Measurements from ENCODE around the gene CDCP1. TPM values are rescaled to one million over a fixed set of nuclear protein-coding genes. Genes with fewer than 3 reads are reported as not detected.

The CDCP1 gene
- total RNA-seq, 1 donor, result 32.8 TPM

DNA sequence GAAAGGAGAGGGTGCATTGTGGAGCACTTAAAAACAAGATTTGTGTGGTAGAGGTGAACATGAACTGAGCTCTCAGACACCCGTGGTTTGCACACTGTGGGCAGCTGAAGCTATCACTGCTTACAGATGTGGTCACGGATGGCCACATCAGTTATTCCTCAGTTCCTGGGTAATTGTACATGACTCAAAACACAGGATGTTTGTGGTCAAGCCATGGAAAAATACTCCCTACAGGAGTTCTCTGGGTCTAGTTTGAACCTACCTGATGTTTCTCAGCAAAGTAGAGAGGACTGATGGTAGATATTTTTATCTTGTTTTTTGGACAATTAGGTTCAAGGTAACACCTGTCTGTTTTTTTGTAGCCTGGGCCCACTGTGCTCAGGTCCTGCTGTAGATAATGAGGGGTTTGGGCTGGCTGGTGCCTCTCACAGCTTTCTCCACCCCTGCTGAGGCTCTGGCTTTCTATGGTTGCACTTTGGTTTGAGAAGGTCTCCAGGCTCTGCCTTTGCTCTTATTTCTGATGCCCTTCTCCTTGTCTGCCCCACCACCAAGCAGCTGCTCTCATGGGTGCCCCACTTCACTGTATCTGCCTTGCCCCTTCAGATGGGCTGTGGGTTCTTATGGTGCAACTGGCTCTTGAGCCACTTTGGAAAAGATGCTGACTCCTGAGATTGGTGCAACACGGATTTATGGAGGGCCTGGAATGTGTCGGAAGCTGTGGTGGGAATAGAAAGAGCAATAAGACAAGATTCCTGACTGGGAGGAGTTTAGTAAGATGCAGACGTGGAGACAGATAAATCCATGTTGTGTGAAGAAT is 40.1 kb downstream of the CDCP1 start:
- TF ChIP-seq, protein P1, sequence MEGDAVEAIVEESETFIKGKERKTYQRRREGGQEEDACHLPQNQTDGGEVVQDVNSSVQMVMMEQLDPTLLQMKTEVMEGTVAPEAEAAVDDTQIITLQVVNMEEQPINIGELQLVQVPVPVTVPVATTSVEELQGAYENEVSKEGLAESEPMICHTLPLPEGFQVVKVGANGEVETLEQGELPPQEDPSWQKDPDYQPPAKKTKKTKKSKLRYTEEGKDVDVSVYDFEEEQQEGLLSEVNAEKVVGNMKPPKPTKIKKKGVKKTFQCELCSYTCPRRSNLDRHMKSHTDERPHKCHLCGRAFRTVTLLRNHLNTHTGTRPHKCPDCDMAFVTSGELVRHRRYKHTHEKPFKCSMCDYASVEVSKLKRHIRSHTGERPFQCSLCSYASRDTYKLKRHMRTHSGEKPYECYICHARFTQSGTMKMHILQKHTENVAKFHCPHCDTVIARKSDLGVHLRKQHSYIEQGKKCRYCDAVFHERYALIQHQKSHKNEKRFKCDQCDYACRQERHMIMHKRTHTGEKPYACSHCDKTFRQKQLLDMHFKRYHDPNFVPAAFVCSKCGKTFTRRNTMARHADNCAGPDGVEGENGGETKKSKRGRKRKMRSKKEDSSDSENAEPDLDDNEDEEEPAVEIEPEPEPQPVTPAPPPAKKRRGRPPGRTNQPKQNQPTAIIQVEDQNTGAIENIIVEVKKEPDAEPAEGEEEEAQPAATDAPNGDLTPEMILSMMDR (IDR thresholded peaks at IDR 0.05; ENCODE audit: insufficient read depth, low read length), result no peak
- peak; percentile 75 for DNase-seq (ENCODE audit: low read depth)
- H3K4me3 ChIP-seq (ENCODE audit: low read depth, low read length), result no peak overlapping the region

DNA sequence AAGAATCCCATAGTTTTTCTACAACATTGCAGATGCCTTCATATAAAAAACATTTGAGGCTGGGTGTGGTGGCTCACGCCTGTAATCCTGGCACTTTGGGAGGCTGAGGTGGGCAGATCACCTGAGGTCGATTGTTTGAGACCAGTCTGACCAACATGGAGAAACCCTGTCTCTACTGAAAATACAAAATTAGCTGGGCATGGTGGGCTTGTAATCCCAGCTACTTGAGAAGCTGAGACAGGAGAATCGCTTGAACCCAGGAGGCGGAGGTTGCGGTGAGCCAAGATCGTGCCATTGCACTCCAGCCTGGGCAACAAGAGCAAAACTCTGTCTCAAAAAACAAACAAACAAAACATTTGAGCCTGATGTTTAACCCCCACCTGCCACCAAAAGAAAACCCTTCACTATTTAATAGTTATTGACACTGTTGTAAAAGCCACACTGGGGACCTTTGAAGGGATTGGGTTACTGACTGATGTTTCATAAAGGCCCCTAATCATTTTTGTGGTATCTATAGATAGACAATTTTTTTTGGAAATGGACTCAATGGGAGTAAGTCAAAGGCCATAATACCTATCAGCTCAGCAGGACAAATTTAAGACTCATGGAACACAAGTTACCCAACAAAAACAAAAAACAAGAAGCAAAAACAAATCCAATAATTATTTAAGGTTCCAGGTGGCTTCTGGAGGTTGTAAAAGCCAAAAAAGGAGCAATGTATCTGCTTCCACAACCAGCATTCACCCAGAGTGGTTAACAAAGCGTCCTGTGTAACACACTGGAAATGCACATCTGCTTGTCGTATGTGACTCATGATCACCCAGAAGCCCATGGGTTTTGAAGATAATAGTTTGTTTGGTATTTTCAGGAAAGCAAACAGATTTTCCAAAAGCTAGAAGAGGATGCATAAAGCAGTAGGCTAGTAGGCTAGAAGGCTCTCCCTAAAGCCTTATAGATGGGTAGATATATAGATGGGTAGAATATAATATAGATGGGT is 41.2 kb downstream of the CDCP1 start:
- H3K4me3 ChIP-seq (ENCODE audit: low read depth, low read length), result no peak overlapping the region
- peak; percentile 64 for DNase-seq (ENCODE audit: low read depth)
- TF ChIP-seq, protein P1 (IDR thresholded peaks at IDR 0.05; ENCODE audit: insufficient read depth, low read length), result no peak

DNA sequence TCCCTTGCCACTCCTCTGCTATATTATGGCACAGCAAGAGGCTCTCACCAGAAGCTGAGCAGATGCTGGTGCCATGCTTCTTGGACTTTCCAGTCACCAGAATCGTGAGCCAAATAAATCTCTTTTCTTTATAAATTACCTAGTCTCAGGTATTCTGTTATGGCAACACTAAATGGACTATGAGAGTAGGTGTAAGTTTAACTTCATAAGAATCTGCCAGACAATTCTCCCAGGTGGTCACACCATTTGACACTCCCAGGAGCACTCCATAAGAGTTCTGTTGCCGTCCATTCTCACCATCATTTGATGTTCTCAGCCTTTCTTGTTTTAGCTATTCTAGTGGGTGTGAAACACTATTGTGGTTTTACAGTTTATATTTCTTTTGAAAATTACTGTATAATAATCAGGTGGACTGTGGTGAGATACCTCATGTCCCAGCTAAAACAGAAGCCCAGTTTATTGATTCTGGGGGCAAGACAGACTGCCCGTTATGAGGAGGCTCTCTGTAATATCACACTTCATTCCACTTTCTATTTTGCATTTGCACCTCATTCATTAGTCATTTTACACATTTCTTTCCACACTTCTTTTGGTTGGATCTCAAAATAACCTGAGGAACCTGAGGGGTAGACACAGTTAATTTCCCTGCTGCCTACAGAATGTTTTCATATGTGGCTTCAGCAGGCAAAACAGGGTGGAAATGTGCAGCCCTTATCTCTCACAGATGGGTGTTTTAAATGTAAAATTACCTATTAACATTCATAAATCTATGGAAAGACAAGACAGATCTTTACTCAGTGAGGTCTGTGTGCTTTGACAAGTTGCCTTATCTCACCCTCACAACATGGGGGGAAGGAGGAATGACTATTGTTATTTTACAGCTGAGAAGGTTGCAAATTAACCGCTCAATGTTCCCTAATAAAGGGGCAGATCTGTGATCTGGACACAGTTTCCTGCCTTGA is 42.1 kb downstream of the CDCP1 start:
- TF ChIP-seq, protein P1 (IDR thresholded peaks at IDR 0.05; ENCODE audit: insufficient read depth, low read length), result no peak
- DNase-seq (ENCODE audit: low read depth), result no peak
- H3K4me3 ChIP-seq (ENCODE audit: low read depth, low read length), result no peak overlapping the region

DNA sequence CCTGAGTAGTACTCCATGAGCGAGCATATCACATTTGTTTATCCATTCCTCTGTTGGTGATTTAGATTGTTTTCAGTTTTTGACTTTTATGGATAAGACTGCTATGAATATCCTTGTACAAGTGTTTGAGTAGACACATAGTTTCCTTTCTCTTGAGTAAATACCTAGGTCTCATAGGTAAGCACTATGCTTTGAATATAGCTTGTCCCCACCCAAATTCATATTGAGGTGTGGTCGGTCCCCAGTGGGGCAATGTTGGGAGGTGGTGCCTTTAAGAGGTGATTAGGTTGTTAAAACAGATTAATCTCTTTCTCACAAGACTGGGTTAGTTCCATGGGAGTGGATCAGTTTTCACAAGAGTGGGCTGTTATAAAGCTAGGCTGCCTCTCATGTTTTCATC is 42.8 kb downstream of the CDCP1 start:
- TF ChIP-seq, protein P1 (IDR thresholded peaks at IDR 0.05; ENCODE audit: insufficient read depth, low read length), result no peak
- H3K4me3 ChIP-seq (ENCODE audit: low read depth, low read length), result no peak overlapping the region
- DNase-seq (ENCODE audit: low read depth), result no peak

DNA sequence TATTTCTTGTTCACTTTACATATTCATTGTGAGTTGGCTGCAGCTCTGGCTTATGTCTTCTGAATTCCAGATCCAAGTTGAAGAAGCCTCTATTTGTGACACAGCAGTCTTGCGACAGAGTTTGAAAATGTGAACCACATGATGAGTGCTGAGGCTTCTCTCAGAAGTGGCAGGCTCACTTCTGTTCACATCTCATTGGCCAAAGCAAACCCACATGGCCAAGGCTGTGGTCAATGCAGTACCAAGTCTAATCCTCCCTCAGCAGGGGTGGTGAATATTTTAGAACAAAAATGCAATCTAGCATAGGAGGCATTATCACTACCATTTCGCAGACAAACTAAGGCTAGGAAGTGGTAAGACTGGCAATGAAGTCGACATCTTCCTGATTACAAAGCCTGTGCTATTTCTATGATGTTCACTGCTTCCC is 45.2 kb downstream of the CDCP1 start:
- peak; percentile 57 for DNase-seq (ENCODE audit: low read depth)
- TF ChIP-seq, protein P1 (IDR thresholded peaks at IDR 0.05; ENCODE audit: insufficient read depth, low read length), result no peak
- H3K4me3 ChIP-seq (ENCODE audit: low read depth, low read length), result no peak overlapping the region

DNA sequence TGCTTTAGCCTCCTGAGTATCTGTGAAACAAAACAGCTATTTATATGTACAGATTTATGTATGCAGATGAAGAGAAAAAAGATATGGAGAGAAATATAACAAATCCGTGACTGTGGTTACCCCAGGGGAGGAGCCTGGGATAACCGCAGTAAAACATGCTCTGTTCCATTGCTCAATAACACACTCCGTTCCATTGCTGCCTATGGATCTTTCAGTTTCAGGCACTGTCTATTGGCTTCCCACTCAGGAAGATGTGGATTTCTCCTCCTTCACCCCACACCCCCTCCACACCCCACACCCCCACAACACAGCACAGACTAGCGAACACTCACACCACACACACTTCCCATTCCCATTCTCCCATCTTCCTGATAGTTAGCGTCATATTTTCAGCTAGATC is 47.9 kb downstream of the CDCP1 start:
- no peak for DNase-seq (ENCODE audit: low read depth)
- H3K4me3 ChIP-seq (ENCODE audit: low read depth, low read length), result no peak overlapping the region
- TF ChIP-seq, protein P1 (IDR thresholded peaks at IDR 0.05; ENCODE audit: insufficient read depth, low read length), result no peak

Measured in fibroblast of the aortic adventitia (primary cell).